ENCODE data around the gene SPAG5. TPM values are rescaled to one million over a fixed set of nuclear protein-coding genes. Genes with fewer than 3 reads are reported as not detected.
"Not testable (repeated sequence)": the region's sequence is repeated elsewhere in the genome, so short reads cannot be mapped to it uniquely, and the experiment has no call there.

The SPAG5 gene
- total RNA-seq, 1 donor from 2014 or later = 125 TPM

DNA sequence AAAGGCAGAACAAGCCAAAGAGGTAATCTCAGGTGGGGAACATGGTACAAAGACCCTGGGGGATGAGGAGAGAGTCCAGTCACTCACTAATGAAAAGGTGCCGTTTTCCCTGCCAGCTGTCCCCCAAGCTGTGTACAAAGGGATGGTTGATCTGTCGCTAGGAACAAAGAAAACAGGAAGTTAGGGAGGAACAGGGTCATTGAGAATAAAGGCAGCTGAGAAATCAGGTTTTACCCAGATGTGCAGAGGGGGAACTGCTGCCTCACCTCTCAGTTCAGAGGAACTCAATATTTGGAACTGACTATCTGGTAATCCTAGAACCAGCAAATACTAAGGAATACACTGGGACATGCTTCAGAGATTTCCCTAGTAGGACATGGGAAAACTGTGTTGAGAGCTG, 13.7 kb upstream of the SPAG5 start:
- intact Hi-C loops (cut with micrococcal nuclease) = loop anchor here (2.0 kb wide), 1 partner anchor 118 kb away; no protein-coding TSS in a partner anchor

DNA sequence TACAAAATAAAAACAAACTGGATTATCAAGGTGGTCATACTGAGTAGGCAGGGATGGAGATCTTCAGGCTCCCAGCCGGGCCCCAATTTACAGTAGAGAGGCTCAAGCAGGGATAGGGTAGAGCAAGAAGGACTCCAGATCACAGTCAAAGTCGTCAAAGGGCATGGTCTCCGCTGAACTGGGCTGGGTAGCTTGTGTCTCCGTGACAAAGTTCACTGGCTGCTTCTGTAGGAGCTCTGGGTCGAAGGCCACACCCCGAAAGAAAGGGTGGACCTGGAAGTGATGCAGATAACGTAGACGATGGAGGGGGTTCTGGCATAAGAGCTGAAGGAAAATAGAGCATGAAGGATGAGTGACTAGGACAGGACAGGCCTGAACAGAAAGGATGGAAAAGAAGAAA, 11.6 kb upstream of the SPAG5 start:
- intact Hi-C loops (cut with micrococcal nuclease) = no loop called here

DNA sequence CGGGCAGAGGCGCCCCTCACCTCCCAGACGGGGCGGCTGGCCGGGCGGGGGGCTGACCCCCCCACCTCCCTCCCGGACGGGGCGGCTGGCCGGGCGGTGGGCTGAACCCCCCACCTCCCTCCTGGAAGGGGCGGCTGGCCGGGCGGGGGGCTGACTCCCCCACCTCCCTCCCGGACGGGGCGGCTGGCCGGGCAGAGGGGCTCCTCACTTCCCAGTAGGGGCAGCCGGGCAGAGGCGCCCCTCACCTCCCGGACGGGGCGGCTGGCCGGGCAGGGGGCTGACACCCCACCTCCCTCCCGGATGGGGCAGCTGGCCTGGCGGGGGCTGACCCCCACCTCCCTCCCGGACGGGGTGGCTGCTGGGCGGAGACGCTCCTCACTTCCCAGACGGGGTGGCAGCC, 5.2 kb upstream of the SPAG5 start:
- intact Hi-C loops (cut with micrococcal nuclease) = not testable (repeated sequence)

DNA sequence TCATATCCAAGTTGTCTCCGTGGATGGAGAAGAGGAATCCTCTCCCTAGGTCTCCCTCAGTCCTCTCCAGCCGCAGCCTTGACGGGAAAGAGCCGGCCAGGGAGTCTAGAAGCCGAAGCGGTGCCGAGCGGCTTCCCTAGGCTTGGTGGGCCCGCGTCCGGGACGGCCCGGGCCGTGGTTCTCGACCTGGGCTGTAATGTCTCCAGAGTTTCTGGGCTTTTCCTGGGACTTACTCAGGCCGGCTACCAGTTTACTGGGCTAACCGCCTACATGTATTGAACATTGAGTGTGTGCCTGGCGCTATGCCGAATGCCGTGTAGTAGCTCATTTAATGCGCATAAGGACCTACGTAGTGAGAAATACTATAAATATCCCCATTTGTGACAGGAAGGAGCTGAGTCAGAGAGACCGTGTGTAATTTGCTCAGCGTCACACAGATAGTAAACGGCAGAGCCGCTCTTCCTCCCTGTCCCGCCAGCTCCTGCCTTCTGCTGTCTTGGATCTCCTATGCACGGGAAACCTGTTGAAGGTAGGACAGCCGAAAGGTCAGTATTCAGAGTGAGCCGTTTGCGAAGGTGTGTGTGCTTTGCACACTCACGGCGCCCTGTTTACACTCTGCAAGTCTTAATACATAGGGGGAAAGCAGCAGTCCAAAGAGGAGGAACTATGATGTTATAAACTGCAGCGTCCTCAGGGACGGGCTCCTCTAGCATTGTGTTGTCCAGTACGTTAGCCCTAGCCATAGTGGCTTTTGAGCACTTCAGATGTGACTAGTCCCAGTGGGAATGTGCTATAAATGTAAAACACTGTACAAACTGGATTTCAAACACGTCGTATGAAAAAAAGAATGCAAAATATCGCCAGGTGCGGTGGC, 723 bp upstream of the SPAG5 start:
- intact Hi-C loops (cut with micrococcal nuclease) = no loop called here

DNA sequence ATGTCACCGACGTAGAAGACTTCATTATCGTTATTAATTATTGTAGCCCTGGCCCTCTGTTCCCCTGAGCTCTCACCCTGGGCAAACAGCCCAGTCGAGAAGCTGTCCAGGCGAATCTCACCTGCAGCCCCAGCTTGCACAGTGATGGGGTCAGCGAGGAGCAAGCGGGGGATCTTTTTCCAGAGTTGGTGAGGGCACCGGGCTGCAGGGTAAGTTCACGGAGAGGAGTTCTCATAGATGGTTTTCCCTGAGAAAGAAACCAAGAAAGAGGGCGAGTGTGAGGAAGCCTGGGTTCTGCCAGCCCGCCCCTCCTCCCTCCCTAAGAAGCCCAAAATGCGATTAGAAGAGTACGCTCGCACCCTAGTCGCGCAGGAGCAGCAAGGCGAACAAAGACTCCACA, 436 bp downstream of the SPAG5 start:
- intact Hi-C loops (cut with micrococcal nuclease) = loop anchor here (1.0 kb wide), 2 partner anchors 21 to 47 kb away; partner anchors contain the start of gene BLTP2

- intact Hi-C loops (cut with micrococcal nuclease) = loop anchor here (1.0 kb wide), 2 partner anchors 20 to 48 kb away; partner anchors contain the start of gene BLTP2
Measured at GRCh38 chr17:28597606-28598383, 1.0 kb downstream of the SPAG5 start.

DNA sequence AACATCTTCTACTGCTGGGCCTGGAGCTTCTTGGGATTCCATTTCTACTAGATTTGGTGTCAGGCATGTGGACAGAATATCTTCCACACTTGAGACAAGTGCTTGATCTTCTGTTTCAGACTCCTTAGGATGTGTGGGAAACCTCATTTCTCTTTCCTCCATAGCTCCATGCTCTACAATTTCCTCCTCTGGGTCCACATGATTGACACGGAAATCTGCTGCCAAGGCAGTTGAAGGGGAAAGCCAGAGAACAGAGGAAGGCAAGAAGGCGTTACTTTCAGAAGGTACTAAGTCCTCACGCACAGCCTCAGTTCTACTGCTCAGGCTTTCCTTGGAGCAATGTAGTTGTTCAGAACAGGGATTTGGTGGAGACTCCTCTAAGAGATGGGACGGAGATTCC, 6.6 kb downstream of the SPAG5 start:
- intact Hi-C loops (cut with micrococcal nuclease) = no loop called here

DNA sequence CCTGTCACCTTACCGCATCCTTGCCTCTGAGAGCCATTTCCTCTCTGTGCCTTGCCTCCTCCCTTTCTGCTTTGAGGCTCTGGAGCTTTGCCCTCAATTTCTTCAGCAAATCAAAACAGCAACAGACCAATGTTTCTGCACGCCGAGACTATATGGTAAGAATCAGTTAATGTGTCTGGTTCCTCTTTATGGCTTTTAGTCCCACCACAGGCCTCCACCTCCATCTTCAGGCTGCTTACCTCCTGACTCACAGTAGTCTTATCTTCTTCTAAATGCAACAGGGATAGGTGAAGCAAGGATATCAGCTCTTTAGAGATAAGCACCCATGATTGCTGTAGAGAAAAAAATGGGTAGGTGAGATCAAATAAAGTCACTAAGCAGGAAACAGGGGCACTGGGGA, 13.0 kb downstream of the SPAG5 start:
- intact Hi-C loops (cut with micrococcal nuclease) = no loop called here

DNA sequence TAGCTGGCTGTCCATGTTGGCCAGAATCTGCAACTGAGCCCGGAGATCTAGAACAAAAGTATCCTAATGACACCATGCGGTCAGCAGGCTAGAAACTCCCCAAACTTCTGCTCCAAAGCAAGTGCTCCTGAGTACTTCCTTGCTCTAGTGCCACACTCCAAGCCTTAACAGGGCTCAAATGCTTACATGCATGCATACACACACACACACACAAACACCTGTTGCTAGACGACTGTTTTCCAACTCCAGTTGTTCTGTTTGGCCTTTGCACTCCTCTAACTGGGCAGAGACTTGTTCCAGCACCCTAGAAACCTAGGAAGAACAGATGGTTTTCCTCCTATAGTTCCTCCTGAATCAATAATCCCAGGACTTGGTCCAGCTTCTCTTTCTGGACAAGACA, 14.4 kb downstream of the SPAG5 start:
- intact Hi-C loops (cut with micrococcal nuclease) = no loop called here

DNA sequence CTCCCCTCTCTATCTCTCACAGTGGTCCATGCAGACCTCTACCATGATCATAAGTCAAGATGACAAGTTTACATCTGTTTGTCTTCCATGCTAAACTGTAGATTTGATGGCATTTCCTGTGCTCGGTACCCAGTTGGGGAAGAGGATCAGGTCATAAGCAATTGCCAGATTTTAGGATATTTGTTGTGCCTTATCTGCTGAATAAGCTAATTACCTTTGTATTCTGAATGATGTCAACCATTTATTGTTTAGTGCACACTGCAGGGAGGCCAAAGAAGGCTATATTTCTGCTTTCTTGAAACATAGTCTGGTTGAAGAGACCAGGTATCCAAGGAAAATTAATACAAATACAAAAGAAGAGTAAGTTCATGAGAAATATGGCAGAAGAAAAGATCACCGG, 16.3 kb downstream of the SPAG5 start:
- intact Hi-C loops (cut with micrococcal nuclease) = no loop called here

GRCh38 chr17:28580959-28581358, 17.9 kb downstream of the SPAG5 start:
- intact Hi-C loops (cut with micrococcal nuclease) = no loop called here

DNA sequence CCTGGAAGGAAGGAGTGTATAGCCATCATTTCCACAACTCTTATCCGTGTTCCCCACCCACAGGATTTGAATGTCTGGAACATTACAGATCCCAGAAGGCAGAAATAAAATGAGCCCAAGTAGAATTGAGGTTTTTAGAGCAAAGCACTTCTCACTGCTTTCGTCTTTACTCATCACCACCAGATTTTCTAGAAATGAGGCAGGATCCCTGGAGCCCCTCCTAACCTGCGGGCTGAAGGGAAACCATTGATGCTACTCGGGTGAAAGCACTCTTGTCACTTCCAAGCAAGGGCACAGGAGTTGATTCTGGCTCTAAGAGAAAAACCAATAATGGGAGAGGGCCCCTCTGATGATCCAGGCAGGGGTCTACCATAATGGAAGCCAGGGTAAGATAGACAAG, 19.3 kb downstream of the SPAG5 start:
- intact Hi-C loops (cut with micrococcal nuclease) = loop anchor here (5.0 kb wide), 2 partner anchors 68 to 83 kb away; partner anchors contain the start of genes BLTP2, SDF2 and SUPT6H

DNA sequence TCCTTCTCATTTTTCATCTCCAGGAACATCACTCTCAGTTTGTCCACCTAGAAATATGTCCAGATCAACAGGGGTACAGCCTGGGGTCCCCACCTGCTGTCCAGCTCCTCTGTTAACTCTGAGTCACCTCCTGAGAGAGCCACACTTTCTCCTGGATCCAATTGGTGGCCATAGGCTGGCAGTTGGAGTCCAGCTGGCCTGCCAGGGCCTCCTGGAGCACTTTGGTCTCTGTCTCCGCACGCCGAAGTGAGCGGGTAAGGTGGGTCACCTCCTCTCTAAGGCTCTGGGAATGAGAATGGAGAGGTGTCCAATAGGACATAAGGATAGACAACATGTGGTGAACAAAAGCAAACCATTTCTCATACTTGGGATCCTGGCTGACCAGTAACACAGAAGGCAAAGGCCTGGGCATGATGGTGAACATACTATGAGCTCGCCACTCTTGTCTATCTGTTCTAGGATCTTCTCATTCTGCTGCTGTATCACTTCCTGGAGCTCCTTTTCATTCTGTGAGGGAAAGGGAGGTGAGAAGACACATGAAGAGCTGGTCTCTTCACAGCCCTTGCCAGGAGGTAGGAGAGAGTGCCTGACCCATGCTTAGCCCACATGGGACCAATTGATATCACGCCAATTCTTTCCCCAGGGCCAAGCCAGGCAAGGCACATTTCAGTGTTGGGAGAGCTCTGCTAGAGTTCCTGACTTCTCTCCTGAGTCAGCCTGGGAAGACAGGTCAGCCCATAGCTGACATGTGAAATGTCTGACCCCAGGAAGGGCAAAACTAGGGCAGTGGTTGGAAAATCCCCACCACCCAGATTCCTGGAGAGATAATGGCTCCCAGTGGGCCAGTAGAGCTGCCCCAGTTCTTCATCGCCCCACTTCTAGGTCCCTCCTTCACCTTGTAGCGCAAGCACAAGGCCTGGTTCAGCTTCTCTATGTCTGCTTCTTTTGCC, 20.3 kb downstream of the SPAG5 start:
- intact Hi-C loops (cut with micrococcal nuclease) = loop anchor here (5.0 kb wide), 2 partner anchors 69 to 84 kb away; partner anchors contain the start of genes BLTP2, SDF2 and SUPT6H

GRCh38 chr17:28577466-28577824, 21.4 kb downstream of the SPAG5 start:
- intact Hi-C loops (cut with micrococcal nuclease) = loop anchor here (1.0 to 5.0 kb wide), 4 partner anchors 21 to 375 kb away; partner anchors contain the start of genes BLTP2, SDF2 and SUPT6H

GRCh38 chr17:28576758-28577465, 21.9 kb downstream of the SPAG5 start, which contains the start of gene ALDOC:
ALDOC (minus strand) TSS chr17:28576895; CDS start chr17:28575532, 1,363 bp downstream.
- intact Hi-C loops (cut with micrococcal nuclease) = loop anchor here (1.0 to 5.0 kb wide), 4 partner anchors 21 to 376 kb away; partner anchors contain the start of genes BLTP2, SDF2 and SUPT6H

DNA sequence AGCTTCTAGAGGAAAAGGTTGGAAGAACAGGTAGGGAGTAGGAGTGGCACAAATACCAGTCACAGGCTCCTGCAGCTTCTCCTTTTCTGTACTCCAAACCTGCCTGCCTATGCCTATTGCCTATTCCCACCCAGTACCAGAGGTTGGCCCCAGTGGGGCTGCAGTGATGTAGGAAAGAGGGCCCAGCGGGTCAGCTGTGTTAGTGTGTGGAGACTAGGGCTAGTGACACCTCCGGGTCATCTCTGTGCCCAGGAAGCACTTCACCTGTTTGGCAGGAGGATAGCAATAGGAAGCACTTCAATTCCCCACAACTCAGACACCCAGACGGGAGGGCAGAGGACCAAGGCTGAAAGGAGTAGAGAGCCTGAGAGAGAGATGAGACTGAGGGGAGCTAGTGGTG, 22.8 kb downstream of the SPAG5 start:
- intact Hi-C loops (cut with micrococcal nuclease) = loop anchor here (2.0 to 5.0 kb wide), 3 partner anchors 71 to 377 kb away; partner anchors contain the start of genes BLTP2, SDF2 and SUPT6H

GRCh38 chr17:28575126-28575795, 23.6 kb downstream of the SPAG5 start:
- intact Hi-C loops (cut with micrococcal nuclease) = loop anchor here (5.0 kb wide), 2 partner anchors 72 to 87 kb away; partner anchors contain the start of genes BLTP2, SDF2 and SUPT6H

- intact Hi-C loops (cut with micrococcal nuclease) = no loop called here
Measured at GRCh38 chr17:28574526-28574925, 24.3 kb downstream of the SPAG5 start.

DNA sequence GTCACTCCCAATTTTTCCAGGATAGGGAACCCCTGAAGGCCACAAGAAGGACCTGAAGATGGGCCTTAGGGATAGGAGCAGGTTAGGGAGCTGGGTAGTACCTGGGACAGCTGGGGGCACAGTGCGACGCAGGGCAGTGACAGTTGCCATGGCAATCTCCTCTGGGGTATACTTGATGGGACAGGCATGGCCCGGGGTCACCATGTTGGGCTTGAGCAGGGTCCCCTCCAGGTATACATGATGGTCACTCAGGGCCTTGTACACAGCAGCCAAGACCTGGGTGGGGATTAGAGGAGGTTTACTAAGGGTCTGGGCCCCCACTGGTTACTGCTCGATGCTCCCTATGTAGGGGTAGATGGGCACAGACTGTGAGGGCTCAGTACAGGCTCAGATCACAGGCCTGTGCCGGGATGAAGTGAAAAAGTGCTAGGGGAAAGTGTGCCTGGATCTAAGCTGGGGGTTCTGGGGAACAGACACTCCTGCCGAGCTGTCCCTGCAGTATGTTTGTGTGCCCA, 24.8 kb downstream of the SPAG5 start:
- intact Hi-C loops (cut with micrococcal nuclease) = no loop called here

All from T-helper 2 cell treated with Interferon-gamma antibody and Interleukin-4, amounts not matched to agents 100 ng/mL and 5 ng/mL, for 36 hours (primary cell).